HG02763 (cell line): ENCODE measurements around the gene RUVBL2.
"Not testable (repeated sequence)": the region's sequence is repeated elsewhere in the genome, so short reads cannot be mapped to it uniquely, and the experiment has no call there.

Experiments
- ATAC-seq: cut with Tn5 transposase; IDR thresholded peaks from one replicate; pipeline ENCODE4 v1.9.1; 2021; ENCODE audit warnings: mild to moderate bottlenecking, moderate library complexity; ENCODE audit not compliant: unreplicated experiment

Gene RUVBL2

GRCh38 chr19:49016067-49016839 is 22.6 kb downstream of the RUVBL2 start:
- no peak for ATAC-seq

- ATAC-seq = no peak
These were observed 23.5 kb downstream of the RUVBL2 start, which contains the start of gene LHB for GRCh38 chr19:49017041-49017665. LHB (minus strand) TSS chr19:49017091; CDS start chr19:49017081, 10 bp downstream.

- ATAC-seq = no peak
These were observed 24.1 kb downstream of the RUVBL2 start for GRCh38 chr19:49017666-49018351.

- ATAC-seq = not testable (repeated sequence)
These were observed 24.9 kb downstream of the RUVBL2 start for GRCh38 chr19:49018388-49019241.

GRCh38 chr19:49019242-49019932 is 25.7 kb downstream of the RUVBL2 start:
- no peak for ATAC-seq

DNA sequence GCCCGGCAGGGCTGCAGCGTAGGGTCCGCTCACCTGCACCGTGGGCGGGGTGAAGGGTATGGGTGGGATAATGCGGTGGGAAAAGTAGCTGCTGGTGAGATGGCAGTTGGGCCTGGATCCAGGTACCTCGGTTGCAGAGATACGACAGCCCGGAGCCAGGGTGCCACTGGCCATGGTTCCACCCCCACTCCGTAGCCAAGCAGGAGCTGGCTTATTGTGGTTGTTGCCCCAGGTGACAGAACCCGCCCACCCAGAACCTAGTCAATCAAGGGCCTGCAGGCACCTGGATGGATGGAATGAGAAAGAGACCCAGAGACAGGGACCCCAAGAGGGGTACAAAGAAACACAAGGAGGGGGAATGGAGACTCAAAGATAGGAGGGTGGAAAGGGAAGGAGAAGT is 26.7 kb downstream of the RUVBL2 start:
- no peak for ATAC-seq

DNA sequence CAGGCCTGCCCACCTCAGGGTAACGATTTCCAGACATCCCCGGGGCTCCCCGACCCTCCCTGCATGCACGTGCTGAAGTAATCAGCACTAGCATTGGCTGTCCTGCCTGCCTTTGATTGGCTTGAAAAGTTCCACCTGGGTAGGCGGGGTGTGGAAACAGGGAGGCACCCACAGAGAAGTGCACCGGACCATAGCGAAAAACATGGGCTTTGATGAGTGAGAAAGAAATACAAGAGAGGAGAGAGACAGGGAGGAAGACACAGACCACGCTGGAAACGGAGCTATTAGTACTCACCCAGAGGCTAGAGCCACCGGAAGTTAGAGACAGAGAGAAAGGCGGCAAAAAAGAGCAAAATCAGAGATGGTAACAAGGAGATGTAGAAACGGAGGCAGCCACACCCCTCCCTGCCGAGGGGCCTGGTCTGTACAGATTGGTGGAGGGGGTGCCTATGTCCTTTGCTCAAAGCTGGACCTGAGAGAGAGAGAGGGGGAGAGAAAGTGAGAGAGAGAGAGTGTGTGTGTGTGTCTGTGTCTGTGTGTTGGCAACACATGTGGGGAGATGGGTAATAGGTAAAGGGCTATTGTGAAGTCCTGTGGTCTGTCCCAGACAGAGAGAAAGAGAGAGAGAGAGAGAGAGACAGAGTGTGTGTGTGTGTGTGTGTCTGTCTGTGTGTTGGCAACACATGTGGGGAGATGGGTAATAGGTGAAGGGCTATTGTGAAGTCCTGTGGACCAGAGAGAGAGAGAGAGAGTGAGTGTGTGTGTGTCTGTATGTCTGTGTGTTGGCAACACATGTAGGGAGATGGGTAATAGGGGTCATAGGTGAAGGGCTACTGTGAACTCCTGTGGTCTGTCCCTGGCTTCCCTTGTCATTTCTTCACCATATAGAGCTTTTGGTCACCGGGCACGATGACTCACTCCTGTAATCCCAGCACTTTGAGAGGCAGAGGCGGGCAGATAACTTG is 27.5 kb downstream of the RUVBL2 start:
- no peak for ATAC-seq

DNA sequence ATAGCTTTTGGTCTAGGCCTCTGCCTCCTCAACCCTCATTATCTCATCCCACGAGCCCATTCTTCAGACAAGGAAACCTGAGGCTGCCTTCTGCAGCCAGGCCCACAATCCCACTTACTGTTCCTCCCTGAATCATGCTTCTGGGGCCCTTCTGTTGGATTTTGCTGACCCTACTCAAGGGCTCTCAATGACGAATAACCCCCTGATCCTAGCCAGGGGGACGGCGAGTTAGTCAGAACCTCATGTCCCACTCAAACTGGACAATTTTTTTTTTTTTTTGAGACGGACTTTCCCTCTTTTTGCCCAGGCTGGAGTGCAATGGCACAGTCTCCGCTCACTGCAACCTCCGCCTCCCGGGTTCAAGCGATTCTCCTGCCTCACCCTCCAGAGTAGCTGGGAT is 28.4 kb downstream of the RUVBL2 start:
- ATAC-seq = no peak

- ATAC-seq = not testable (repeated sequence)
These were observed 30.5 kb downstream of the RUVBL2 start, which contains the start of gene CGB3 for GRCh38 chr19:49024233-49024632. CGB3 (minus strand) TSS chr19:49024333; CDS start chr19:49023971, 362 bp downstream.

GRCh38 chr19:49025088-49025487 is 31.4 kb downstream of the RUVBL2 start:
- not testable (repeated sequence) for ATAC-seq

- ATAC-seq = not testable (repeated sequence)
These were observed 31.9 kb downstream of the RUVBL2 start for GRCh38 chr19:49025599-49025998.

GRCh38 chr19:49028686-49029085 is 35.0 kb downstream of the RUVBL2 start:
- not testable (repeated sequence) for ATAC-seq

- not testable (repeated sequence) for ATAC-seq
These were observed 36.1 kb downstream of the RUVBL2 start for GRCh38 chr19:49029749-49030148.

GRCh38 chr19:49030323-49030722 is 36.6 kb downstream of the RUVBL2 start:
- ATAC-seq = not testable (repeated sequence)

DNA sequence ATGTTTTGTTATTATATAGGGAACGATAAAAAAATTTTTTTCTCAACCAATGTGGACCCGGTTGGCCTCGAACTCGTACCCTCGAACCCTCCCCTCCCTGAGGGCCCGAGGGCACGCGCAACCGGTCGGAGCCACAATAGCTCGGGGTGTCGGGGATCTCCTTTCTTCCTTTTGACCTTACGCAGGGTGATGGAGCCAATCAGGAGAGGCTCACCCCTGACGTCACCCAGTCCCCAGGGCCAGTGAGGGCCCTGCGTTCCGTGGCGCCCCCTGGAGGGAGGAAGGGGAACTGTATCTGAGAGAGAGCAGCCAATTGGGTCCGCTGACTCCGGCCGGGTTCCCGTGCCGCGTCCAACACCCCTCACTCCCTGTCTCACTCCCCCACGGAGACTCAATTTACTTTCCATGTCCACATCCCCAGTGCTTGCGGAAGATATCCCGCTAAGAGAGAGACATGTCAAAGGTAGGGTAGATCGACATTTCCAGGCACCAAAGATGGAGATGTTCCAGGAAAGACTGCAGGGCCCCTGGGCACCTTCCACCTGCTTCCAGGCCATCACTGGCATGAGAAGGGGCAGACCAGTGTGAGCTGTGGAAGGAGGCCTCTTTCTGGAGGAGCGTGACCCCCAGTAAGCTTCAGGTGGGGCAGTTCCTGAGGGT is 38.1 kb downstream of the RUVBL2 start, which contains the start of gene CGB2:
TSS of gene CGB2 (plus strand) at position 249 of the 660 bp plus-strand sequence. CDS start at position 455, 206 bp downstream.
- ATAC-seq = not testable (repeated sequence)

- ATAC-seq = not testable (repeated sequence)
These were observed 43.1 kb downstream of the RUVBL2 start, which contains the start of gene CGB1 for GRCh38 chr19:49036815-49037214. CGB1 (minus strand) TSS chr19:49036895; CDS start chr19:49036711, 184 bp downstream.

DNA sequence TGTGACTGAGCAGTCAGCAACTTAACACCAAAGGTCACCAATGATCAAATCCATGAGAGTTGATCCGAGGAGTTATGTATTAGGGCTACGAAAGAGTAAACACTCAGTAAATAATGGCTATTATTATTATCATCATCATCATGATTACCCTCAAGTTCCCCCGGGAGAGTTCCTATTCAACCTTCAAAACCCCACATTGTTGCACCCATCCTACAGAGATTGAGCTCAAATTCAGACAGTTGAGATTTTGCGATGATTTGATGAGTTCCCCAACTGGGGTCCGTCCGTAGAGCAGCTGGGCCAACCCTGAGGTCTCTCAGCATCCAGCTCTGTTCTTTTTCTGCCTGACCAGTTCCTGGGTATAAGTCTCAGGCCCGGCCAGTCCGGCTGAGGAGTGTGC is 44.4 kb downstream of the RUVBL2 start:
- ATAC-seq = not testable (repeated sequence)
